ENCODE results near the gene NSD2. TPM values are rescaled to one million over a fixed set of nuclear protein-coding genes. Genes with fewer than 3 reads are reported as not detected.

Gene NSD2
- total RNA-seq, 2 donors from 2014 or later: 153 to 208 TPM

DNA sequence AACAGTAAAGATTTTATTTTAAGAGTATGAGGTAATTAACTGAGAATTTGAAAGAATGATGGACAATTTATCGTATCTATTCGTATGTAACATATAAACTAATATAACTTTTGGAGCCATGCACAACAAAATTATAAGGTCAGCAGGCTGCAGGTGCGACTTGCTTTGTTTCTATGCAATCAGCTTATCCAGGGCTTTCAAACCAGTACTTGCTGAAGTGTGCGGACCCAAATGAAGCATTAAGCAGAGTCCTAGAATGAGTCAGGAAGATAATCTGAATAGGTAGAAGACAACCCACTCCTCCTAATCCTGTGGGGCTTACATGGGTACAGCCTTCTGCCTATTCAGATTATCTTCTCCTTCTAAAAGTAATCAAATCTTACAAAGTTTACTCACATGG, 2.1 kb downstream of the NSD2 start:
- Histone ChIP-seq H3K27ac (ENCODE audit: low read depth, low read length) (no peak overlapping the region), H3K27me3 (ENCODE audit: control insufficient read depth, insufficient read depth, low read length, poor library complexity, severe bottlenecking) (no peaks in the 10 kb centered on the region), H3K4me1 (ENCODE audit: control insufficient read depth, insufficient read depth, low read length) (no peaks in the 10 kb centered on the region), H3K9me3 (ENCODE audit: control insufficient read depth, low read length) (no peaks in the 10 kb centered on the region), H3K36me3 (ENCODE audit: control insufficient read depth, insufficient read depth, low read length) (peaks cover under 1% of the 10 kb centered on the region), H3K9ac (ENCODE audit: extremely low read depth, low read length, poor library complexity, severe bottlenecking) (peak overlapping the region; percentile 76), H3K4me3 (ENCODE audit: low read length) (peak overlapping the region; percentile 99)
- no peak for DNase-seq
- Mint-ChIP-seq H3K27me3 (ENCODE audit: insufficient read depth) (peaks cover 7% of the 10 kb centered on the region), H3K9me3 (no peaks in the 10 kb centered on the region), H3K4me1 (peaks cover 20% of the 10 kb centered on the region), H3K4me3 (no peak overlapping the region), H3K27ac (no peak overlapping the region), H3K36me3 (ENCODE audit: low read depth) (peaks cover under 1% of the 10 kb centered on the region)
- 96% methylated on average over 4 of the region's 4 CpGs for WGBS, 2 experiments (ENCODE audit: insufficient coverage in 1 of 2, insufficient read length in 1 of 2)
- TF ChIP-seq, protein P1, sequence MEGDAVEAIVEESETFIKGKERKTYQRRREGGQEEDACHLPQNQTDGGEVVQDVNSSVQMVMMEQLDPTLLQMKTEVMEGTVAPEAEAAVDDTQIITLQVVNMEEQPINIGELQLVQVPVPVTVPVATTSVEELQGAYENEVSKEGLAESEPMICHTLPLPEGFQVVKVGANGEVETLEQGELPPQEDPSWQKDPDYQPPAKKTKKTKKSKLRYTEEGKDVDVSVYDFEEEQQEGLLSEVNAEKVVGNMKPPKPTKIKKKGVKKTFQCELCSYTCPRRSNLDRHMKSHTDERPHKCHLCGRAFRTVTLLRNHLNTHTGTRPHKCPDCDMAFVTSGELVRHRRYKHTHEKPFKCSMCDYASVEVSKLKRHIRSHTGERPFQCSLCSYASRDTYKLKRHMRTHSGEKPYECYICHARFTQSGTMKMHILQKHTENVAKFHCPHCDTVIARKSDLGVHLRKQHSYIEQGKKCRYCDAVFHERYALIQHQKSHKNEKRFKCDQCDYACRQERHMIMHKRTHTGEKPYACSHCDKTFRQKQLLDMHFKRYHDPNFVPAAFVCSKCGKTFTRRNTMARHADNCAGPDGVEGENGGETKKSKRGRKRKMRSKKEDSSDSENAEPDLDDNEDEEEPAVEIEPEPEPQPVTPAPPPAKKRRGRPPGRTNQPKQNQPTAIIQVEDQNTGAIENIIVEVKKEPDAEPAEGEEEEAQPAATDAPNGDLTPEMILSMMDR (conservative IDR thresholded peaks at IDR 0.05): no peak

DNA sequence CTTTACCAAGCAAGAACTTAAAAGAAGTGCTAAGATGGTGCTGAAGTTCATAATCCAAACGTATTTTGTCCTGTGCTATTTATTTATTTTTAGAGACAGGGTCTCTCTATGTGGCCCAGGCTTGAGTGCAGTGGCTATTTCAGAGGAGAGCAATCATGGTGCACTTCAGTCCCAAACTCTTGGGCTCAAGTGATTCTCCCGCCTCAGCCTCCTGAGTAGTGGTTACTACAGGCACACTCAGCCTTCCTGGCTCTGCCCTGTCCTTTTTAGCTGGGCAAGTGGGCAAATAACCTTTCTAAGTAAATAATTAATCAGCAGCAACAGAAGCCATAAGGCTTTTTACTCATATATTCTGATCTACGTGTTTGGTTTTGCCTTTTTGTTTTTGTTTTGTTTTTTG, 2.6 kb downstream of the NSD2 start:
- no peak overlapping the region for H3K9ac ChIP-seq (ENCODE audit: extremely low read depth, low read length, poor library complexity, severe bottlenecking)
- H3K27ac Mint-ChIP-seq: no peak overlapping the region
- peaks cover 2% of the 10 kb centered on the region for H3K27me3 Mint-ChIP-seq (ENCODE audit: insufficient read depth)

DNA sequence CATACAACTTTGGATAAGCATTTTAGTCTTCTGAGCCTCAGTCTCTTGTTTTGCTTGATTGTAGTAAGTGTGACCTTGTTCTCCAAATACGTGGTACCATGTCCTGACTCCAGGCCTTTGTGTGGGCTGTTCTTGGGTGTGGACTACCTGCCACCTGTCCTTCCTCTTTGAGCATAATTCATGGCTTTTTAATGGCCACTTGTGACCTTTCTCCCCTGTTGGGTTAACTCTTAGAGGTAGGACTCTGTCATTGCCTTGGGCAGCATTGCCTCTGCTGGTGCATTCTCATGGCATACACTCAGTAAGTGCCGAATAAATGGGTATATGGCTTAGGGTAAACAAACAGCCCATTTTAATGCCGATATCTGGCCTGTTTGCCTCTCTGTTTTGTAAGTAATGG, 3.0 kb downstream of the NSD2 start:
- no peak overlapping the region for H3K4me3 ChIP-seq (ENCODE audit: low read length)
- Mint-ChIP-seq H3K4me3 (no peak overlapping the region), H3K36me3 (ENCODE audit: low read depth) (peaks cover 7% of the 10 kb centered on the region), H3K27me3 (ENCODE audit: insufficient read depth) (no peaks in the 10 kb centered on the region), H3K27ac (no peak overlapping the region), H3K9me3 (no peaks in the 10 kb centered on the region), H3K4me1 (peaks cover 20% of the 10 kb centered on the region)
- DNase-seq: no peak
- no peaks in the 10 kb centered on the region for H3K9me3 ChIP-seq (ENCODE audit: control insufficient read depth, low read length)
- H3K36me3 ChIP-seq (ENCODE audit: control insufficient read depth, insufficient read depth, low read length): peaks cover 7% of the 10 kb centered on the region
- 95 to 100% methylated on average over 3 of the region's 3 CpGs for WGBS, 2 experiments (ENCODE audit: insufficient coverage in 1 of 2, insufficient read length in 1 of 2)
- H3K9ac ChIP-seq (ENCODE audit: extremely low read depth, low read length, poor library complexity, severe bottlenecking): no peak overlapping the region
- TF ChIP-seq, protein P1 (conservative IDR thresholded peaks at IDR 0.05): no peak
- H3K27ac ChIP-seq (ENCODE audit: low read depth, low read length): no peak overlapping the region
- H3K27me3 ChIP-seq (ENCODE audit: control insufficient read depth, insufficient read depth, low read length, poor library complexity, severe bottlenecking): no peaks in the 10 kb centered on the region
- H3K4me1 ChIP-seq (ENCODE audit: control insufficient read depth, insufficient read depth, low read length): no peaks in the 10 kb centered on the region

More for the DNA sequence above, 2.6 kb downstream of the NSD2 start:
- no peak overlapping the region for H3K27ac ChIP-seq (ENCODE audit: low read depth, low read length)
- H3K4me3 Mint-ChIP-seq: no peak overlapping the region
- no peaks in the 10 kb centered on the region for H3K9me3 Mint-ChIP-seq
- WGBS, 2 experiments (ENCODE audit: insufficient coverage in 1 of 2, insufficient read length in 1 of 2): 87 to 100% methylated on average over 2 to 3 of the region's 3 CpGs
- no peaks in the 10 kb centered on the region for H3K27me3 ChIP-seq (ENCODE audit: control insufficient read depth, insufficient read depth, low read length, poor library complexity, severe bottlenecking)
- no peak for DNase-seq
- H3K9me3 ChIP-seq (ENCODE audit: control insufficient read depth, low read length): no peaks in the 10 kb centered on the region
- H3K4me1 Mint-ChIP-seq: peaks cover 20% of the 10 kb centered on the region
- H3K4me1 ChIP-seq (ENCODE audit: control insufficient read depth, insufficient read depth, low read length): no peaks in the 10 kb centered on the region
- TF ChIP-seq, protein P1 (conservative IDR thresholded peaks at IDR 0.05): no peak
- peak overlapping the region; percentile 99 for H3K4me3 ChIP-seq (ENCODE audit: low read length)
- peaks cover 5% of the 10 kb centered on the region for H3K36me3 ChIP-seq (ENCODE audit: control insufficient read depth, insufficient read depth, low read length)
- peaks cover 5% of the 10 kb centered on the region for H3K36me3 Mint-ChIP-seq (ENCODE audit: low read depth)
